HEK293T (cell line): Measurements from ENCODE around the gene FGFRL1.
"Not testable (repeated sequence)": the region's sequence is repeated elsewhere in the genome, so short reads cannot be mapped to it uniquely, and the experiment has no call there.

Experiments
- ARNT ChIP-seq: fragments of 450-650 bp; IDR thresholded peaks from 2 replicates; pipeline ENCODE4 v1.6.1; 2017; ENCODE audit warnings: mild to moderate bottlenecking
- ELF4 ChIP-seq: fragments of 450-650 bp; IDR thresholded peaks from 2 replicates; pipeline ENCODE4 v1.6.1; 2017; ENCODE audit warnings: antibody characterized with exemption
- FOXA1 ChIP-seq: fragments of 450-650 bp; IDR thresholded peaks from 2 replicates; pipeline ENCODE4 v1.6.1; 2016; ENCODE audit warnings: mild to moderate bottlenecking
- HDGF ChIP-seq: fragments of 450-650 bp; IDR thresholded peaks from 2 replicates; pipeline ENCODE4 v1.6.1; 2017; ENCODE audit warnings: antibody characterized with exemption, borderline replicate concordance
- TARDBP ChIP-seq: fragments of 450-650 bp; IDR thresholded peaks from 2 replicates; pipeline ENCODE4 v1.6.1; 2016

- TF ChIP-seq HDGF, FOXA1, ELF4, ARNT, TARDBP: not testable (repeated sequence)
These were observed 43.8 kb downstream of the FGFRL1 start for GRCh38 chr4:1055243-1055701.
